Endothelial cell of umbilical vein (primary cell): Measurements from ENCODE around the gene PPP1R9A.

Experiments
- JUN ChIP-seq: IDR thresholded peaks from 2 replicates; pipeline ENCODE4 v1.6.1; 2011; ENCODE audit warnings: borderline replicate concordance, low read depth; ENCODE audit not compliant: insufficient read length, insufficient read depth
- POLR2A ChIP-seq: IDR thresholded peaks from 2 replicates; pipeline ENCODE4 v1.6.1; 2012; ENCODE audit warnings: low read depth, mild to moderate bottlenecking, control low read depth, low read length
- POLR2AphosphoS5 ChIP-seq: IDR thresholded peaks from 2 replicates; pipeline ENCODE4 v1.6.1; 2012; ENCODE audit warnings: low read depth, mild to moderate bottlenecking, control low read depth, low read length, moderate library complexity; ENCODE audit not compliant: insufficient read depth
- TF ChIP-seq, protein P1 (sequence below): IDR thresholded peaks from 2 replicates; pipeline ENCODE4 v1.6.1; 2011; ENCODE audit not compliant: insufficient read depth, insufficient read length
- TF ChIP-seq, protein P2 (sequence below), 2 donors: IDR thresholded peaks; 1 replicate in 1 of 2; 2 replicates in 1 of 2; pipeline ENCODE4 v1.5.1; 2011; ENCODE audit warnings: low read length in 2 of 2, mild to moderate bottlenecking in 2 of 2, moderate library complexity in 2 of 2, control low read depth in 1 of 2, inconsistent platforms in 1 of 2, low read depth in 1 of 2; ENCODE audit not compliant: insufficient read depth in 1 of 2; ENCODE audit errors: extremely low read depth in 1 of 2

DNA sequence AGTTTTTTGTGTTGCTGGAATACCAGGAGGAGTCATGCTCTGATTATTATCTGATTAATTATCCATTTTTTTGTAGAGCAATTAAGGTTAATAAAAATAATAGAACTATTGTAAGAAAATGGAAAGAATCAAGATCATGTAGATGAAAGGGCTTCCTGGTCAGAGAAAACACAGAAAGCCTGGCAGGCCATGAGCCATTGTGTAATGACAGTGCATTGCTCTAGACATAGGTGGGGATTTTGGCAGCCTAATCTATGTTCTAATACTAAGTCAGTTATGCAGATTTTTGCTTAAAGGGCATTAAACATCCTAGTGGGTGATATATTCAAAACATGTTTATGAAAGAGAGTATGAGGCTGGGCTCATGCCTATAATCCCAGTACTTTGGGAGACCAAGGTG, 198.2 kb downstream of the PPP1R9A start:
- TF ChIP-seq, protein P1, sequence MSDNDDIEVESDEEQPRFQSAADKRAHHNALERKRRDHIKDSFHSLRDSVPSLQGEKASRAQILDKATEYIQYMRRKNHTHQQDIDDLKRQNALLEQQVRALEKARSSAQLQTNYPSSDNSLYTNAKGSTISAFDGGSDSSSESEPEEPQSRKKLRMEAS, result no peak
- TF ChIP-seq, protein P2, sequence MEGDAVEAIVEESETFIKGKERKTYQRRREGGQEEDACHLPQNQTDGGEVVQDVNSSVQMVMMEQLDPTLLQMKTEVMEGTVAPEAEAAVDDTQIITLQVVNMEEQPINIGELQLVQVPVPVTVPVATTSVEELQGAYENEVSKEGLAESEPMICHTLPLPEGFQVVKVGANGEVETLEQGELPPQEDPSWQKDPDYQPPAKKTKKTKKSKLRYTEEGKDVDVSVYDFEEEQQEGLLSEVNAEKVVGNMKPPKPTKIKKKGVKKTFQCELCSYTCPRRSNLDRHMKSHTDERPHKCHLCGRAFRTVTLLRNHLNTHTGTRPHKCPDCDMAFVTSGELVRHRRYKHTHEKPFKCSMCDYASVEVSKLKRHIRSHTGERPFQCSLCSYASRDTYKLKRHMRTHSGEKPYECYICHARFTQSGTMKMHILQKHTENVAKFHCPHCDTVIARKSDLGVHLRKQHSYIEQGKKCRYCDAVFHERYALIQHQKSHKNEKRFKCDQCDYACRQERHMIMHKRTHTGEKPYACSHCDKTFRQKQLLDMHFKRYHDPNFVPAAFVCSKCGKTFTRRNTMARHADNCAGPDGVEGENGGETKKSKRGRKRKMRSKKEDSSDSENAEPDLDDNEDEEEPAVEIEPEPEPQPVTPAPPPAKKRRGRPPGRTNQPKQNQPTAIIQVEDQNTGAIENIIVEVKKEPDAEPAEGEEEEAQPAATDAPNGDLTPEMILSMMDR (IDR thresholded peaks at IDR 0.05; ENCODE audit: extremely low read depth in 1 of 2, insufficient read depth in 1 of 2, low read depth in 1 of 2, low read length in 2 of 2), result no peak
- TF ChIP-seq POLR2A (no peak), JUN (no peak), POLR2AphosphoS5 (no peak)
